Kidney (tissue), 14 donors: ENCODE data around the gene C10orf143. TPM values are rescaled to one million over a fixed set of nuclear protein-coding genes. Genes with fewer than 3 reads are reported as not detected.

ENCODE experiments used
- DNase-seq, 5 donors: peaks; one replicate each; pipeline ENCODE4 v3.0.0-alpha.2; 2013 to 2020
- FAIRE-seq: peaks from 2 replicates; lab custom pipeline; 2012; peaks lifted over from hg19 to GRCh38; lab: Jason Lieb, UNC
- H3K27ac ChIP-seq, 2 donors: one replicate each; pipeline ENCODE4 v1.7.0; 2013; ENCODE audit warnings: low read depth in 2 of 2, low read length in 2 of 2, inconsistent platforms in 1 of 2
- H3K27me3 ChIP-seq: one replicate; pipeline ENCODE4 v1.7.1; 2013; ENCODE audit warnings: low read length, inconsistent platforms; ENCODE audit not compliant: control insufficient read depth, insufficient read depth
- H3K36me3 ChIP-seq, 3 donors: one replicate each; pipeline versions ENCODE4 v1.7.0 to v1.7.1; 2013; ENCODE audit warnings: low read length in 3 of 3, control low read depth in 1 of 3, inconsistent platforms in 1 of 3; ENCODE audit not compliant: insufficient read depth in 3 of 3, control insufficient read depth in 2 of 3
- H3K4me1 ChIP-seq, 3 donors: one replicate each; pipeline versions ENCODE4 v1.7.0 to v1.7.1; 2013; ENCODE audit warnings: low read length in 3 of 3, inconsistent platforms in 1 of 3, low read depth in 1 of 3; ENCODE audit not compliant: control insufficient read depth in 2 of 3, insufficient read depth in 2 of 3
- H3K4me3 ChIP-seq, 3 donors: one replicate each; pipeline versions ENCODE4 v1.7.0 to v1.8.1; 2013; ENCODE audit warnings: low read length in 3 of 3, control low read depth in 1 of 3, inconsistent platforms in 1 of 3
- H3K9ac ChIP-seq, 3 donors: one replicate each; pipeline versions ENCODE4 v1.7.0 to v1.7.1; 2013; ENCODE audit warnings: low read length in 3 of 3, control low read depth in 1 of 3, inconsistent platforms in 1 of 3
- H3K9me3 ChIP-seq, 3 donors: one replicate each; pipeline versions ENCODE4 v1.7.0 to v1.7.1; 2013; ENCODE audit warnings: low read length in 3 of 3, control low read depth in 1 of 3, inconsistent platforms in 1 of 3; ENCODE audit not compliant: control insufficient read depth in 2 of 3, insufficient read depth in 1 of 3
- intact Hi-C: fragments of 100-400 bp; cut with DNase I; formaldehyde crosslinking; loops from one replicate; pipeline ENCODE4 v1.11.1; 2022
- polyA plus RNA-seq: library from polyadenylated mRNA; stranded (reverse); fragments of 350-450 nt; fragmentation: Illumina TruSeq; extraction: RNeasy Lipid Tissue Mini Kit (QIAGEN cat#74804); gene quantifications from one replicate; pipeline ENCODE4 v1.2.3, GENCODE V29; 2014; ENCODE audit warnings: low read depth, low replicate concordance; ENCODE audit not compliant: insufficient read depth
- total RNA-seq: library from RNA; stranded (reverse); fragmentation: NEBNext Ultra II Directional; extraction: Animal tissue kit (Norgen Biotek cat#: 25700); gene quantifications from one replicate; pipeline ENCODE4 v1.2.1, GENCODE V29; 2021
- TF ChIP-seq, protein P1 (sequence below): IDR thresholded peaks from 3 replicates; pipeline ENCODE4 v1.5.1; 2012; ENCODE audit warnings: mild to moderate bottlenecking, moderate library complexity, borderline replicate concordance; ENCODE audit not compliant: insufficient read depth; ENCODE audit errors: extremely low read depth
- donor health status: control.
- donor health status: control.
- donor health status: control.
- donor health status: control.
- donor health status: control.
- donor health status: DM: yes; HTN: yes; CAD: no.
- donor health status: Normal renal cell carcinoma (clear cell type).

C10orf143 gene
- total and polyA plus RNA-seq, 2 donors from 2014 or later: 6.6 to 9.2 TPM

DNA sequence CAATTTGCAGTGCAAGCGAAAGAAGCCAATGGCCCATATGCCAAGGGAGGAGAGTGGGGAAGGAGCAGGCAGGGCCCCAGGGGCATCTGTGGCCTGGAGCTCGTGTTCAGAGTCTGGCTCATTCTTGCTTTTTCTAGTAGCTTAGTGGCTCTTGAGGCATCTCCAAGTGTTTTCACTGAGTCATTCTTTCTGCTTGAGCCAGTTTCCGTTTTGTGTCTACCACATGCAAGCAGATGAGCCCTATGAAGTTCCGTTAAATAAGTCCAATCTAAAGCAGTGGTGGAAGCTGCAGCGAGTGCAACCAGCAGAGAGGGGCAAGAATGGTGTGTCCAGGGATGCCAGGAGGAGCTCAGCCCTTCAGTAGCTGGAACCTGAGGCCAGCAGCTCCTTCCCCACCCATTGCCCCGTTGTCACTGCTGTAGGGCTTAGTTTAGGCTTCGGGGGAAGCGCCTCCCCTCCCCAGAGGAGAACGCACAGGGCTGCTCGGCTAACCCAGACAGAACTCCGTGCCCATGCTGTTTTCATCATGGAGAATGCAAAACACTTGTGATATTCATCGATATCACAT is 89.2 kb downstream of the C10orf143 start:
- TF ChIP-seq, protein P1, sequence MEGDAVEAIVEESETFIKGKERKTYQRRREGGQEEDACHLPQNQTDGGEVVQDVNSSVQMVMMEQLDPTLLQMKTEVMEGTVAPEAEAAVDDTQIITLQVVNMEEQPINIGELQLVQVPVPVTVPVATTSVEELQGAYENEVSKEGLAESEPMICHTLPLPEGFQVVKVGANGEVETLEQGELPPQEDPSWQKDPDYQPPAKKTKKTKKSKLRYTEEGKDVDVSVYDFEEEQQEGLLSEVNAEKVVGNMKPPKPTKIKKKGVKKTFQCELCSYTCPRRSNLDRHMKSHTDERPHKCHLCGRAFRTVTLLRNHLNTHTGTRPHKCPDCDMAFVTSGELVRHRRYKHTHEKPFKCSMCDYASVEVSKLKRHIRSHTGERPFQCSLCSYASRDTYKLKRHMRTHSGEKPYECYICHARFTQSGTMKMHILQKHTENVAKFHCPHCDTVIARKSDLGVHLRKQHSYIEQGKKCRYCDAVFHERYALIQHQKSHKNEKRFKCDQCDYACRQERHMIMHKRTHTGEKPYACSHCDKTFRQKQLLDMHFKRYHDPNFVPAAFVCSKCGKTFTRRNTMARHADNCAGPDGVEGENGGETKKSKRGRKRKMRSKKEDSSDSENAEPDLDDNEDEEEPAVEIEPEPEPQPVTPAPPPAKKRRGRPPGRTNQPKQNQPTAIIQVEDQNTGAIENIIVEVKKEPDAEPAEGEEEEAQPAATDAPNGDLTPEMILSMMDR: no peak
- Histone ChIP-seq H3K27me3 (no peaks in the 10 kb centered on the region), H3K9me3 (no peaks in the 10 kb centered on the region), H3K9ac (no peak overlapping the region), H3K27ac (no peak overlapping the region), H3K36me3 (no peaks in the 10 kb centered on the region), H3K4me3 (no peak overlapping the region), H3K4me1 (no peaks in the 10 kb centered on the region)
- DNase-seq (peak in 1 of 5 donors; percentile 25), FAIRE-seq (no peak)
- intact Hi-C loops: no loop called here

DNA sequence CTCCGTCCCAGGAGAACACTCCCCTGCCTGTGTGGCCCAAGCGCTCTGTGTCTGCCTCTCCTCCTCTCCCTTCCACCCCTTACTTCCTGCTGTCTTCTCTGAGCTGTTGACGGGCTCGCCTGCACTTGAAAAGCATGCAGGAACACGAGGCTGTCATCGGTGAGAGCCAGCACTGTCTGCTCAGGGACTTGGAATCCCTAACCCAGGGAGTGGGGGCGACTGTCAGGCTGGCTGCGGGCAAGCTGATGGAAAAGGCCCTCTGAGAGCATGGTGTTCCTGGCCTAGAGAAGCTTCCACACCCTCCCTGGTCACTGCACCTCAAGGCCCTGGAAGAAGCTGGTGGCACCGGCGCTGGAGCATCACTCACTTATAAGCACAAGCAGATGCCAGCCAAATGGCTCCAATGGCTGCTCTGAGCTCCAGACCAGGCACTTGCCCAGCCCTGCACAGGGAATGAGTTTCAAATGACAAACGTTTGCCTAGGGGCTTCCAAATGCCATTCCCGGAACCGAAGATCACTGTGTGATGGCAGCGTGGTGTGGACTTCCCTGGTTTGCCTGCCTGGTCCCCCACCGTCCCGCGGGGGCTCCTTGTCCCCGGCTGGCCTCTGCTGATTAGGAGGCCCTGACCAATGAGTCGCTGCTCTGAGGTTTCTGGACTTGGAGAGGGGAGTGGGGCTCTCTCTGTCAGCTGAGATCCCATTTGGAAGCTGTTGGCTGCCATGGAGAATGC is 89.8 kb downstream of the C10orf143 start:
- TF ChIP-seq, protein P1: no peak
- Histone ChIP-seq H3K36me3 (no peaks in the 10 kb centered on the region), H3K27ac (no peak overlapping the region), H3K4me3 (no peak overlapping the region), H3K27me3 (no peaks in the 10 kb centered on the region), H3K4me1 (no peaks in the 10 kb centered on the region), H3K9ac (no peak overlapping the region), H3K9me3 (no peaks in the 10 kb centered on the region)
- FAIRE-seq: no peak
- intact Hi-C loops: no loop called here
- peak in 1 of 5 donors; percentile 48 for DNase-seq

DNA sequence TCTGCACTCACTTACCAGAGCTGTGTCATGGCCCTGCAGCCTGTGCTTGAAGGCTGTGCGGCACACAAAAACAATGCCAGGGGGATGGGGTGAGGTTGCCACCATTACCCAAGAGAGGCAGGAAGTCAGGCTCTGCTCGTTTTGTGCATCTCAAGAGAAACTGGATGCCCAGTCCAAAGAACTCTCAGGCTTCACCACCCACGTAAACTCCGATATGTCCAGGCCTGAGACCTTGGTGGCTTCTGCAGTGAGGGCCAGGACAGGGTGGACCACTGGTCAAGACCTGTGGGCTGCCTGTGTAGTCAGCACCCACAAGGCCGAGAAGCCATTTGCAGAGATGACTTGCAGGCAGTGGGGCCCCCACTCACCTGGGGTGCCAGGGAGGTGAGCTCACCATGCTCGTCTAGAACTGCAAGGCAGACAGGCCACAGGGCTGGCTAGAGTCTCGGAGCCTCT is 91.9 kb downstream of the C10orf143 start:
- DNase-seq (peak in 1 of 5 donors; percentile 54), FAIRE-seq (no peak)
- Histone ChIP-seq H3K4me3 (no peak overlapping the region), H3K9ac (no peak overlapping the region), H3K27me3 (no peaks in the 10 kb centered on the region), H3K9me3 (no peaks in the 10 kb centered on the region), H3K36me3 (no peaks in the 10 kb centered on the region), H3K4me1 (no peaks in the 10 kb centered on the region), H3K27ac (no peak overlapping the region)
- intact Hi-C loops: no loop called here
- TF ChIP-seq, protein P1: no peak
